Measurements from ENCODE around the gene ATP10A.

ATP10A gene

GRCh38 chr15:25805031-25805430, 58.1 kb downstream of the ATP10A start:
- Histone ChIP-seq H3K27ac (ENCODE audit: low read length) (no peak overlapping the region), H3K79me2 (ENCODE audit: low read length) (no peaks in the 10 kb centered on the region), H3K4me2 (ENCODE audit: low read depth, low read length) (no peak overlapping the region), H3K9me2 (replicated peaks; ENCODE audit: insufficient read depth, low read length) (no peaks in the 10 kb centered on the region), H2AFZ (ENCODE audit: low read length) (no peak overlapping the region), H3K4me1 (ENCODE audit: low read length) (no peaks in the 10 kb centered on the region), H4K20me1 (ENCODE audit: insufficient read depth, low read length) (no peaks in the 10 kb centered on the region), H3K27me3 (replicated peaks; ENCODE audit: insufficient read depth, low read length) (no peaks in the 10 kb centered on the region), H3K9ac (ENCODE audit: low read length) (no peak overlapping the region), H3K9me3 (replicated peaks; ENCODE audit: insufficient read depth, low read length) (no peaks in the 10 kb centered on the region), H3K36me3 (replicated peaks; ENCODE audit: insufficient read depth, low read length) (no peaks in the 10 kb centered on the region), H3F3A (ENCODE audit: insufficient read depth, low read length) (no peaks in the 10 kb centered on the region), H3K4me3 (ENCODE audit: low read length) (no peak overlapping the region)
- DNase-seq, result no peak
- TF ChIP-seq, protein P1, sequence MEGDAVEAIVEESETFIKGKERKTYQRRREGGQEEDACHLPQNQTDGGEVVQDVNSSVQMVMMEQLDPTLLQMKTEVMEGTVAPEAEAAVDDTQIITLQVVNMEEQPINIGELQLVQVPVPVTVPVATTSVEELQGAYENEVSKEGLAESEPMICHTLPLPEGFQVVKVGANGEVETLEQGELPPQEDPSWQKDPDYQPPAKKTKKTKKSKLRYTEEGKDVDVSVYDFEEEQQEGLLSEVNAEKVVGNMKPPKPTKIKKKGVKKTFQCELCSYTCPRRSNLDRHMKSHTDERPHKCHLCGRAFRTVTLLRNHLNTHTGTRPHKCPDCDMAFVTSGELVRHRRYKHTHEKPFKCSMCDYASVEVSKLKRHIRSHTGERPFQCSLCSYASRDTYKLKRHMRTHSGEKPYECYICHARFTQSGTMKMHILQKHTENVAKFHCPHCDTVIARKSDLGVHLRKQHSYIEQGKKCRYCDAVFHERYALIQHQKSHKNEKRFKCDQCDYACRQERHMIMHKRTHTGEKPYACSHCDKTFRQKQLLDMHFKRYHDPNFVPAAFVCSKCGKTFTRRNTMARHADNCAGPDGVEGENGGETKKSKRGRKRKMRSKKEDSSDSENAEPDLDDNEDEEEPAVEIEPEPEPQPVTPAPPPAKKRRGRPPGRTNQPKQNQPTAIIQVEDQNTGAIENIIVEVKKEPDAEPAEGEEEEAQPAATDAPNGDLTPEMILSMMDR (IDR thresholded peaks at IDR 0.05; ENCODE audit: low read length), result no peak
- TF ChIP-seq EZH2 (optimal IDR thresholded peaks at IDR 0.05; ENCODE audit: low read depth, low read length), result no peak
- TF ChIP-seq EZH2phosphoT487 (IDR thresholded peaks at IDR 0.05; ENCODE audit: low read length), result no peak

- H3K9me3 ChIP-seq (replicated peaks; ENCODE audit: insufficient read depth, low read length), result no peaks in the 10 kb centered on the region
- no peaks in the 10 kb centered on the region for H4K20me1 ChIP-seq (ENCODE audit: insufficient read depth, low read length)
- no peak overlapping the region for H3K9ac ChIP-seq (ENCODE audit: low read length)
- H3K27me3 ChIP-seq (replicated peaks; ENCODE audit: insufficient read depth, low read length), result no peaks in the 10 kb centered on the region
- H3F3A ChIP-seq (ENCODE audit: insufficient read depth, low read length), result no peaks in the 10 kb centered on the region
- no peaks in the 10 kb centered on the region for H3K36me3 ChIP-seq (replicated peaks; ENCODE audit: insufficient read depth, low read length)
- no peaks in the 10 kb centered on the region for H3K79me2 ChIP-seq (ENCODE audit: low read length)
- no peak overlapping the region for H3K27ac ChIP-seq (ENCODE audit: low read length)
- no peak for DNase-seq
- TF ChIP-seq EZH2phosphoT487 (IDR thresholded peaks at IDR 0.05; ENCODE audit: low read length) (no peak), EZH2 (optimal IDR thresholded peaks at IDR 0.05; ENCODE audit: low read depth, low read length) (no peak)
- TF ChIP-seq, protein P1 (IDR thresholded peaks at IDR 0.05; ENCODE audit: low read length), result no peak
- H3K4me3 ChIP-seq (ENCODE audit: low read length), result no peak overlapping the region
- no peak overlapping the region for H3K4me2 ChIP-seq (ENCODE audit: low read depth, low read length)
- no peaks in the 10 kb centered on the region for H3K4me1 ChIP-seq (ENCODE audit: low read length)
- H3K9me2 ChIP-seq (replicated peaks; ENCODE audit: insufficient read depth, low read length), result no peaks in the 10 kb centered on the region
- H2AFZ ChIP-seq (ENCODE audit: low read length), result no peak overlapping the region
Observed at GRCh38 chr15:25804451-25804850, 58.7 kb downstream of the ATP10A start.

- Histone ChIP-seq H3K9me2 (replicated peaks; ENCODE audit: insufficient read depth, low read length) (no peaks in the 10 kb centered on the region), H4K20me1 (ENCODE audit: insufficient read depth, low read length) (no peaks in the 10 kb centered on the region), H3F3A (ENCODE audit: insufficient read depth, low read length) (no peaks in the 10 kb centered on the region), H3K4me1 (ENCODE audit: low read length) (no peaks in the 10 kb centered on the region), H3K4me3 (ENCODE audit: low read length) (no peak overlapping the region), H3K9me3 (replicated peaks; ENCODE audit: insufficient read depth, low read length) (no peaks in the 10 kb centered on the region), H3K27me3 (replicated peaks; ENCODE audit: insufficient read depth, low read length) (no peaks in the 10 kb centered on the region), H3K9ac (ENCODE audit: low read length) (no peak overlapping the region), H2AFZ (ENCODE audit: low read length) (no peak overlapping the region), H3K4me2 (ENCODE audit: low read depth, low read length) (no peak overlapping the region), H3K36me3 (replicated peaks; ENCODE audit: insufficient read depth, low read length) (no peaks in the 10 kb centered on the region), H3K27ac (ENCODE audit: low read length) (no peak overlapping the region), H3K79me2 (ENCODE audit: low read length) (no peaks in the 10 kb centered on the region)
- TF ChIP-seq EZH2phosphoT487 (IDR thresholded peaks at IDR 0.05; ENCODE audit: low read length), result no peak
- TF ChIP-seq, protein P1 (IDR thresholded peaks at IDR 0.05; ENCODE audit: low read length), result no peak
- TF ChIP-seq EZH2 (optimal IDR thresholded peaks at IDR 0.05; ENCODE audit: low read depth, low read length), result no peak
- DNase-seq, result no peak
Observed at GRCh38 chr15:25803541-25803940, 59.6 kb downstream of the ATP10A start.

Data from MM.1S (cell line).